ENCODE results near the gene KLF11.
A peak's percentile ranks its signal among the peaks of the same experiment; 100 is the strongest.

Gene KLF11

GRCh38 chr2:10043256-10043905 is at the start of gene KLF11:
Gene KLF11 (plus strand): TSS chr2:10043550. CDS start chr2:10043717, 167 bp downstream.
- DNase-seq (ENCODE audit: low read depth): peak; percentile 82

GRCh38 chr2:9994462-9994861 is 48.9 kb upstream of the KLF11 start:
- no peak for DNase-seq (ENCODE audit: low read depth)

GRCh38 chr2:9995059-9995458 is 48.3 kb upstream of the KLF11 start:
- no peak for DNase-seq (ENCODE audit: low read depth)

- no peak for DNase-seq (ENCODE audit: low read depth)
Measured at GRCh38 chr2:9996321-9996720, 47.0 kb upstream of the KLF11 start.

- no peak for DNase-seq (ENCODE audit: low read depth)
Measured at GRCh38 chr2:9997936-9998335, 45.4 kb upstream of the KLF11 start.

- DNase-seq (ENCODE audit: low read depth): no peak
Measured at GRCh38 chr2:9998916-9999654, 44.3 kb upstream of the KLF11 start.

- no peak for DNase-seq (ENCODE audit: low read depth)
Measured at GRCh38 chr2:9999693-10000092, 43.7 kb upstream of the KLF11 start.

- DNase-seq (ENCODE audit: low read depth): no peak
Measured at GRCh38 chr2:10000541-10000940, 42.8 kb upstream of the KLF11 start.

- no peak for DNase-seq (ENCODE audit: low read depth)
Measured at GRCh38 chr2:10001586-10001985, 41.8 kb upstream of the KLF11 start.

- DNase-seq (ENCODE audit: low read depth): no peak
Measured at GRCh38 chr2:10002109-10002508, 41.2 kb upstream of the KLF11 start.

- no peak for DNase-seq (ENCODE audit: low read depth)
Measured at GRCh38 chr2:10002681-10003080, 40.7 kb upstream of the KLF11 start.

- DNase-seq (ENCODE audit: low read depth): no peak
Measured at GRCh38 chr2:10003206-10004125, 39.9 kb upstream of the KLF11 start.

- no peak for DNase-seq (ENCODE audit: low read depth)
Measured at GRCh38 chr2:10004401-10004800, 38.9 kb upstream of the KLF11 start.

GRCh38 chr2:10004836-10005235 is 38.5 kb upstream of the KLF11 start:
- no peak for DNase-seq (ENCODE audit: low read depth)

- DNase-seq (ENCODE audit: low read depth): no peak
Measured at GRCh38 chr2:10005461-10006235, 37.7 kb upstream of the KLF11 start.

GRCh38 chr2:10006236-10007161 is 36.9 kb upstream of the KLF11 start:
- DNase-seq (ENCODE audit: low read depth): no peak

GRCh38 chr2:10007435-10007834 is 35.9 kb upstream of the KLF11 start:
- DNase-seq (ENCODE audit: low read depth): no peak

GRCh38 chr2:10007921-10008808 is 35.2 kb upstream of the KLF11 start:
- no peak for DNase-seq (ENCODE audit: low read depth)

GRCh38 chr2:10008809-10009176 is 34.6 kb upstream of the KLF11 start:
- DNase-seq (ENCODE audit: low read depth): no peak
